ENCODE results near the gene IDH3A. TPM values are rescaled to one million over a fixed set of nuclear protein-coding genes. Genes with fewer than 3 reads are reported as not detected.

Gene IDH3A
- total and polyA plus RNA-seq, 11 donors, result 158 to 471 (median 290) TPM

DNA sequence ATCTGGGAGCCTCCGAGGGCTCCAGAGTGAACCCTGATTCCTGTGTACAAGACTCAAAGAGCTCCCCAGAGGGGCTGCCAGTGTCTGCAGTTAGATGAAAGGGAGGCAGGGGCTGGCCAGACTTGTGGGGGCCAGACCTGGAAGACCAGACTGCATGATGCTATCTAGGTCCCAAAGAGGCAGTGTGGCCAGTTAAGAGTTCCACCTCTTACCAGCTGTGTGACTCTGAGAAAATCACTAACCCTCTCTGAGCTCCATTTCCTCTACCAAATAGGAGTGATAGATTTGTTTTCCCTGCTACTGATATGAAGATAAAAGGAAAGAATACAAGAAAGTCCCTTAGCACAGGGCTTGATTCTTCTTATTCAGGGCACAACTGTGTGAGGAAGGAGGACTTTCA, 56.2 kb downstream of the IDH3A start:
- Histone ChIP-seq H3K27me3 (no peaks in the 10 kb centered on the region), H3K36me3 (no peaks in the 10 kb centered on the region), H3K4me1 (peaks cover 0 to 63% (median 25%) of the 10 kb centered on the region in 12 donors), H3K27ac (peak overlapping the region in 10 of 12 donors; percentile 31 to 83 (median 54)), H3K9me3 (no peaks in the 10 kb centered on the region), H3K4me3 (no peak overlapping the region)
- TF ChIP-seq POLR2A (IDR thresholded peaks at IDR 0.05), result no peak
- TF ChIP-seq, protein P1, sequence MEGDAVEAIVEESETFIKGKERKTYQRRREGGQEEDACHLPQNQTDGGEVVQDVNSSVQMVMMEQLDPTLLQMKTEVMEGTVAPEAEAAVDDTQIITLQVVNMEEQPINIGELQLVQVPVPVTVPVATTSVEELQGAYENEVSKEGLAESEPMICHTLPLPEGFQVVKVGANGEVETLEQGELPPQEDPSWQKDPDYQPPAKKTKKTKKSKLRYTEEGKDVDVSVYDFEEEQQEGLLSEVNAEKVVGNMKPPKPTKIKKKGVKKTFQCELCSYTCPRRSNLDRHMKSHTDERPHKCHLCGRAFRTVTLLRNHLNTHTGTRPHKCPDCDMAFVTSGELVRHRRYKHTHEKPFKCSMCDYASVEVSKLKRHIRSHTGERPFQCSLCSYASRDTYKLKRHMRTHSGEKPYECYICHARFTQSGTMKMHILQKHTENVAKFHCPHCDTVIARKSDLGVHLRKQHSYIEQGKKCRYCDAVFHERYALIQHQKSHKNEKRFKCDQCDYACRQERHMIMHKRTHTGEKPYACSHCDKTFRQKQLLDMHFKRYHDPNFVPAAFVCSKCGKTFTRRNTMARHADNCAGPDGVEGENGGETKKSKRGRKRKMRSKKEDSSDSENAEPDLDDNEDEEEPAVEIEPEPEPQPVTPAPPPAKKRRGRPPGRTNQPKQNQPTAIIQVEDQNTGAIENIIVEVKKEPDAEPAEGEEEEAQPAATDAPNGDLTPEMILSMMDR (IDR thresholded peaks at IDR 0.05), result no peak
- intact Hi-C loops (cut with DNase I), result no loop called here
- 55 to 82% (median 66%) methylated on average over 1 of the region's 1 CpG for WGBS, 4 donors
- no peak for ATAC-seq
- DNase-seq, result no peak

DNA sequence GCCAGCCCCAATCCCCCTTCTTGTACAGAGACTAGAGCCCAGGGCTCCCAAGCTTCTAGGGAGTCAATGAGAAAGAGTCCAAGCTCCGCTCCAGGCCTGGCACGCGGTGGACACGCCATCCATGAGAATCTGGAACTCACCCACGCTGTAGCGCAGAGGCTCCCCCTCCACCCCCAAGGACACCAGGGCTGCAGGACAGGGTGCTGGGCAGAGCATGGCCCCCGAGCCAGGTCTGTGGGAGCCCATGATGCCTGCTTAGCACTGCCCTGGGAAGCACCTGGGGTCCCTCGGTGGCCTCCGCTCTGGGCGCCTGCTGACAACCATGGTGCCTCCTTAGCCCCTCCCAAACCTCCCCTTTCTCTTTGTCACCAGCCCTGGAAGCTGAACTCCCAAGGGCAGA, 56.7 kb downstream of the IDH3A start:
- DNase-seq (peak in 1 of 5 donors; percentile 18), ATAC-seq (no peak)
- H3K9me3 ChIP-seq, result no peaks in the 10 kb centered on the region
- intact Hi-C loops (cut with DNase I), result no loop called here
- H3K4me1 ChIP-seq, result peaks cover 0 to 66% (median 25%) of the 10 kb centered on the region in 12 donors
- TF ChIP-seq, protein P1 (IDR thresholded peaks at IDR 0.05), result no peak
- TF ChIP-seq POLR2A (IDR thresholded peaks at IDR 0.05), result no peak
- no peaks in the 10 kb centered on the region for H3K27me3 ChIP-seq
- no peaks in the 10 kb centered on the region for H3K36me3 ChIP-seq
- 80 to 96% (median 94%) methylated on average over 4 to 10 of the region's 10 CpGs for WGBS, 4 donors
- H3K4me3 ChIP-seq, result no peak overlapping the region
- peak overlapping the region in 4 of 12 donors; percentile 39 to 74 (median 64) for H3K27ac ChIP-seq

DNA sequence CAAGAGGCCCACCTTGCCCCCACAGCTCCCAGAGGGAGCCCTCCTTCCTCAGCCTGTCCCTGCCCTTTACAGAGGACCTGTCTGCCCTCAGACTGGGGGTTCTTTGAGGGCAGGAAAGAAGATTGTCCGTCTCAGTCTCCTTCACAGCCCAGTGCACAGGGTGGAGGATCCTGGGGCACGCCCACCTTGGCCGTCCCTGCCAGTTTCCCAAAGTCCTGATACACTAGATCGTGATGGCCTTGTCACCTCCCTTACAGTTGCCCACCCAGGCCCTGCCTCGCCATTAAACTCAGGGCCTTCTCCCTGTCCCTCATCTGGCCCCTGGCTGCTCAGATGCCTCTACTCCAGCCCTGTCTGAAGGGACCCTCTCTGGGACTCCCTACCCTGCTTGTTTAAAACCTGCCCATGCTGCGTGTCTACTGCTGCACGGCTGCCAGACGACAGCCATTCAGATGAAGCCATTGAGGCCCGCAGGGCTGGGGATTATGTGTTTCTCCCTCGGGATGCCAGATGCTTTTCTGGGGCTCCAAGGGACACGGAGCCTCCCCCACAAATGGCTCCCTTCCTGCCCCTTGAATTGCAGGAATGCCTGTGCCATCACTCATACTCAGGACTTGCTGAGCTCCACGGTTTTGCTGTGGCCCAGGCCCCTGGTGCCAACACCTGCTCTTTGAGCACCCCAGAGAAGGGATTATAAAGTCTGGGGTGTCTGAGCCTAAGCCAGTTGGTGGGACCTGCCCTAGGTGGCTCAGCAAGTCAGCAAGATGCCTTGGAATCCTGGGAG, 57.4 kb downstream of the IDH3A start:
- WGBS, 4 donors, result 53 to 69% (median 66%) methylated on average over 9 to 12 of the region's 12 CpGs
- H3K9me3 ChIP-seq, result no peaks in the 10 kb centered on the region
- no peak overlapping the region for H3K4me3 ChIP-seq
- H3K27me3 ChIP-seq, result no peaks in the 10 kb centered on the region
- peak in 1 of 5 donors; percentile 54 for DNase-seq
- peak overlapping the region in 1 of 12 donors; percentile 39 for H3K27ac ChIP-seq
- TF ChIP-seq, protein P1 (IDR thresholded peaks at IDR 0.05), result no peak
- no peak for TF ChIP-seq POLR2A (IDR thresholded peaks at IDR 0.05)
- intact Hi-C loops (cut with DNase I), result no loop called here
- H3K4me1 ChIP-seq, result peaks cover 0 to 66% (median 25%) of the 10 kb centered on the region in 12 donors
- no peaks in the 10 kb centered on the region for H3K36me3 ChIP-seq
- ATAC-seq, result no peak

DNA sequence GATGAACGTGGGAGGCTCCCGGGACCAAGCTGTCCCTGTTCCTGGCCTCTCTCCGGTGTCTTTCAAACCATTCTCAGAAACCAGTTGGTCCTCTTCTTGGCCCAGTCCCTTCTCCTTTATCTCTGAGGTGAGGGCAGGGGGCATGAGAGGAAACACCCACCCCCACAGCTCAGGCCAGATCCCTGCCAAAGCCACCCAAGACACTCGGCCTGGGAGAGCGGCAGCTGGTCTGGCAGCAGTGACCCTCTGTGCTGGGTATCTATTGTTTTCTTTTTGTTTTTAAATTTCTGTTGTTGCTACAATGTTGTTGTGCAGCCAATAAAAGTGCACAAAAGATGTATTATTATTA, 57.9 kb downstream of the IDH3A start:
- DNase-seq, result peak in 1 of 5 donors; percentile 7
- ATAC-seq, result no peak
- intact Hi-C loops (cut with DNase I), result no loop called here
- TF ChIP-seq POLR2A (IDR thresholded peaks at IDR 0.05), result no peak
- TF ChIP-seq, protein P1 (IDR thresholded peaks at IDR 0.05), result no peak
- H3K27me3 ChIP-seq, result no peaks in the 10 kb centered on the region
- H3K27ac ChIP-seq, result no peak overlapping the region
- H3K9me3 ChIP-seq, result no peaks in the 10 kb centered on the region
- H3K4me3 ChIP-seq, result no peak overlapping the region
- H3K4me1 ChIP-seq, result peaks cover 0 to 67% (median 25%) of the 10 kb centered on the region in 12 donors
- WGBS, 4 donors, result 69 to 79% (median 76%) methylated on average over 3 to 5 of the region's 5 CpGs
- no peaks in the 10 kb centered on the region for H3K36me3 ChIP-seq
